K562 (cell line): ENCODE results near the gene FN3K. TPM values are rescaled to one million over a fixed set of nuclear protein-coding genes. Genes with fewer than 3 reads are reported as not detected.
A peak's percentile ranks its signal among the peaks of the same experiment; 100 is the strongest.

ENCODE experiments used
- ATAC-seq: fragments of 200-7000 bp; cut with Tn5 transposase; 3 replicates; pipeline ENCODE4 v1.9.1; 2020; ENCODE audit warnings: moderate library complexity
- BruUV-seq: library from RNA; stranded (reverse); fragments of 400-500 nt; replicated peaks from 2 replicates; lab custom pipeline; 2021; lab: Mats Ljungman, UMichigan
- CTCF ChIA-PET: fragments of 300-600 bp; formaldehyde crosslinking; extraction: SDS; loops from one replicate; lab custom pipeline; 2021; ENCODE audit warnings: low intra/inter-chr PET ratio; lab: Yijun Ruan, JAX
- POLR2A ChIA-PET: fragments of 300-600, 350-650 bp; sonication (Branson Sonifier 250); formaldehyde crosslinking; extraction: SDS; loops from one replicate; lab custom pipeline; 2021; ENCODE audit warnings: antibody characterized with exemption, inconsistent platforms; lab: Yijun Ruan, JAX
- DNase-seq, 4 experiments: peaks; one replicate each; pipeline versions ENCODE4 v3.0.0 to v3.0.0-alpha.2; 2011 to 2018; ENCODE audit warnings: low spot score in 3 of 4, mixed read lengths in 3 of 4; ENCODE audit errors: extremely low read depth in 1 of 4
- FAIRE-seq: peaks from 2 replicates; lab custom pipeline; 2011; peaks lifted over from hg19 to GRCh38; lab: Jason Lieb, UNC
- H2AFZ ChIP-seq: 2 replicates; pipeline ENCODE4 v1.6.0; 2011; ENCODE audit warnings: low read depth, low read length, control low read depth, inconsistent platforms
- H3K27ac ChIP-seq: fragments of 200-600 bp; 3 replicates; pipeline ENCODE4 v1.8.0; 2011; ENCODE audit warnings: low read depth, mild to moderate bottlenecking, control low read depth, inconsistent platforms, low read length, moderate library complexity, mixed read lengths; ENCODE audit errors: extremely low read depth
- H3K27me3 ChIP-seq, 2 experiments: fragments of 300-600 bp in 1 of 2; 2 replicates in 1 of 2; 3 replicates in 1 of 2; pipeline versions ENCODE4 v1.6.0 to v1.8.0; 2011; ENCODE audit warnings: inconsistent platforms in 2 of 2, low read length in 2 of 2, mild to moderate bottlenecking in 1 of 2, mixed read lengths in 1 of 2, moderate library complexity in 1 of 2; ENCODE audit not compliant: control insufficient read depth in 2 of 2, insufficient read depth in 2 of 2
- H3K36me3 ChIP-seq: fragments of 300-600 bp; 3 replicates; pipeline ENCODE4 v1.8.0; 2011; ENCODE audit warnings: mild to moderate bottlenecking, low read length, inconsistent platforms; ENCODE audit not compliant: control insufficient read depth, insufficient read depth
- H3K4me1 ChIP-seq, 2 experiments: fragments of 200-600 bp in 1 of 2; replicated peaks in 1 of 2; 2 replicates in 1 of 2; 3 replicates in 1 of 2; pipeline versions ENCODE4 v1.5.1 to v1.8.0; 2011; ENCODE audit warnings: inconsistent platforms in 2 of 2, low read length in 2 of 2, mild to moderate bottlenecking in 1 of 2, mixed read lengths in 1 of 2, moderate library complexity in 1 of 2; ENCODE audit not compliant: control insufficient read depth in 2 of 2, insufficient read depth in 2 of 2
- H3K4me2 ChIP-seq: 2 replicates; pipeline ENCODE4 v1.6.1; 2011; ENCODE audit warnings: low read length, control low read depth, inconsistent platforms, mixed read lengths; ENCODE audit not compliant: insufficient read depth
- H3K4me3 ChIP-seq: fragments of 200-600 bp; sonication (generic), shearing (Covaris generic); 2 replicates; pipeline ENCODE4 v1.5.1; 2016; ENCODE audit warnings: control low read depth, inconsistent platforms
- H3K79me2 ChIP-seq: fragments of 200-600 bp; 3 replicates; pipeline ENCODE4 v1.8.0; 2011; ENCODE audit warnings: low read length, inconsistent platforms; ENCODE audit not compliant: control insufficient read depth, insufficient read depth
- H3K9ac ChIP-seq, 2 experiments: 2 replicates each; pipeline versions ENCODE4 v1.6.0 to v1.6.1; 2011; ENCODE audit warnings: low read depth in 2 of 2, low read length in 2 of 2, control low read depth in 1 of 2, inconsistent platforms in 1 of 2, mild to moderate bottlenecking in 1 of 2, mixed read lengths in 1 of 2; ENCODE audit not compliant: insufficient read depth in 1 of 2
- H3K9me1 ChIP-seq: one replicate; pipeline ENCODE4 v1.6.0; 2011; ENCODE audit warnings: inconsistent platforms, mild to moderate bottlenecking, low read length, moderate library complexity; ENCODE audit not compliant: control insufficient read depth, insufficient read depth
- H3K9me3 ChIP-seq: replicated peaks from 2 replicates; pipeline ENCODE4 v1.5.1; 2011; ENCODE audit warnings: low read depth, low read length, inconsistent platforms; ENCODE audit not compliant: control insufficient read depth, insufficient read depth
- H4K20me1 ChIP-seq: replicated peaks from 2 replicates; pipeline ENCODE4 v1.6.1; 2011; ENCODE audit warnings: low read length, inconsistent platforms, mixed read lengths; ENCODE audit not compliant: control insufficient read depth, insufficient read depth
- BHLHE40 ChIP-seq: IDR thresholded peaks from 2 replicates; pipeline ENCODE4 v1.6.1; 2011; ENCODE audit warnings: low read length, improper control_type of control experiment
- CBFA2T3 ChIP-seq: fragments of 450-650 bp; IDR thresholded peaks from 2 replicates; pipeline ENCODE4 v1.6.1; 2017
- HMG20B ChIP-seq: fragments of 250-450 bp; sonication (Bioruptor Pico); IDR thresholded peaks from 2 replicates; pipeline ENCODE4 v1.5.0; 2021; ENCODE audit warnings: mild to moderate bottlenecking
- KLF16 ChIP-seq: IDR thresholded peaks from 2 replicates; pipeline ENCODE4 v1.6.1; 2016; ENCODE audit warnings: antibody characterized with exemption
- MECOM ChIP-seq: fragments of 250-450 bp; sonication (Bioruptor Pico); IDR thresholded peaks from 2 replicates; pipeline ENCODE4 v1.8.0; 2022; ENCODE audit warnings: inconsistent platforms
- NR2C1 ChIP-seq, 2 experiments: fragments of 450-650 bp; IDR thresholded peaks; 2 replicates each; pipeline ENCODE4 v1.6.1; 2017; ENCODE audit warnings: mild to moderate bottlenecking in 2 of 2, antibody characterized with exemption in 1 of 2, inconsistent platforms in 1 of 2, missing compliant biosample characterization in 1 of 2, missing genetic modification characterization in 1 of 2
- RAD51 ChIP-seq: fragments of 450-650 bp; IDR thresholded peaks from 2 replicates; pipeline ENCODE4 v1.7.1; 2016; ENCODE audit warnings: low read depth, mild to moderate bottlenecking, borderline replicate concordance
- SMAD3 ChIP-seq: fragments of 450-650 bp; formaldehyde crosslinking; conservative IDR thresholded peaks from 2 replicates; pipeline ENCODE4 v1.4.0; 2020; ENCODE audit warnings: mild to moderate bottlenecking
- TCF7L2 ChIP-seq: fragments of 150-350 bp; IDR thresholded peaks from 2 replicates; pipeline ENCODE4 v1.6.1; 2016; ENCODE audit warnings: low read depth, mild to moderate bottlenecking, low read length, moderate library complexity
- ZBTB1 ChIP-seq: sonication (generic); formaldehyde crosslinking; IDR thresholded peaks from 2 replicates; pipeline ENCODE4 v1.8.1; 2023; ENCODE audit warnings: missing genetic modification reagents, low read depth, mild to moderate bottlenecking, borderline replicate concordance
- ZBTB11 ChIP-seq, 3 experiments: fragments of 200-800 bp in 1 of 3; fragments of 250-450 bp in 1 of 3; fragments of 450-650 bp in 1 of 3; sonication (Bioruptor Pico) in 1 of 3; sonication (Bioruptor generic) in 1 of 3; formaldehyde crosslinking in 1 of 3; IDR thresholded peaks; 2 replicates each; pipeline versions ENCODE4 v1.6.1 to v1.8.0; 2016 to 2022; ENCODE audit warnings: mild to moderate bottlenecking in 2 of 3, missing genetic modification characterization in 2 of 3, missing compliant biosample characterization in 1 of 3, moderate library complexity in 1 of 3
- ZNF766 ChIP-seq: fragments of 200-800 bp; sonication (Bioruptor generic); conservative IDR thresholded peaks from 2 replicates; pipeline ENCODE4 v1.6.1; 2016; ENCODE audit warnings: missing genetic modification characterization, missing compliant biosample characterization
- WGBS: fragments of 100-300 bp; shearing (Covaris generic); methylation state at CpG from one replicate; pipeline ENCODE4 v1.1.6; 2016; ENCODE audit warnings: low coverage, mixed read lengths; ENCODE audit not compliant: insufficient coverage; ENCODE audit errors: missing lambda C conversion rate; 5-methylcytosine and 5-hydroxymethylcytosine counted together
- in situ Hi-C: fragments of 300-500 bp; cut with MboI; formaldehyde crosslinking; loops from 4 replicates; pipeline ENCODE4 v1.15.0; 2018; ENCODE audit warnings: inconsistent platforms, mixed read lengths
- intact Hi-C: fragments of 100-400 bp; cut with micrococcal nuclease; formaldehyde crosslinking; loops from 2 replicates; pipeline ENCODE4 v1.14.2; 2022
- polyA plus RNA-seq, 8 experiments: library from polyadenylated mRNA; depleted of rRNA in 4 of 8; stranded (reverse) in 5 of 8; unstranded in 3 of 8; fragments of >200 nt; fragmentation: Nextera tagmentation in 2 of 8; fragmentation: Illumina TruSeq in 1 of 8; extraction: Ambion mirVana in 2 of 8; extraction: Trizol in 1 of 8; gene quantifications; 2 replicates each; pipeline versions ENCODE4 v1.2.1 to v1.2.3, GENCODE V29; 2011 to 2014; ENCODE audit warnings: inconsistent platforms in 1 of 8, missing spikeins in 1 of 8
- total RNA-seq, 7 experiments: library from RNA; depleted of rRNA in 6 of 7; stranded (reverse); fragments of >200 nt in 6 of 7; fragmentation: Illumina TruSeq in 2 of 7; extraction: Trizol in 2 of 7; gene quantifications; 2 replicates each; pipeline versions ENCODE4 v1.2.1 to v1.2.3, GENCODE V29; 2011 to 2021; ENCODE audit warnings: low replicate concordance in 1 of 7
- TF ChIP-seq, protein P1 (sequence below): sonication (generic); formaldehyde crosslinking; IDR thresholded peaks from 2 replicates; pipeline ENCODE4 v1.8.1; 2023; ENCODE audit warnings: mild to moderate bottlenecking, missing genetic modification reagents

Gene FN3K
- total and polyA plus RNA-seq, 9 of the 15 experiments (the other 6 are each of a cell fraction or from before 2014, with no cell fraction given) = 0.08 to 22.7 (median 3.8) TPM

DNA sequence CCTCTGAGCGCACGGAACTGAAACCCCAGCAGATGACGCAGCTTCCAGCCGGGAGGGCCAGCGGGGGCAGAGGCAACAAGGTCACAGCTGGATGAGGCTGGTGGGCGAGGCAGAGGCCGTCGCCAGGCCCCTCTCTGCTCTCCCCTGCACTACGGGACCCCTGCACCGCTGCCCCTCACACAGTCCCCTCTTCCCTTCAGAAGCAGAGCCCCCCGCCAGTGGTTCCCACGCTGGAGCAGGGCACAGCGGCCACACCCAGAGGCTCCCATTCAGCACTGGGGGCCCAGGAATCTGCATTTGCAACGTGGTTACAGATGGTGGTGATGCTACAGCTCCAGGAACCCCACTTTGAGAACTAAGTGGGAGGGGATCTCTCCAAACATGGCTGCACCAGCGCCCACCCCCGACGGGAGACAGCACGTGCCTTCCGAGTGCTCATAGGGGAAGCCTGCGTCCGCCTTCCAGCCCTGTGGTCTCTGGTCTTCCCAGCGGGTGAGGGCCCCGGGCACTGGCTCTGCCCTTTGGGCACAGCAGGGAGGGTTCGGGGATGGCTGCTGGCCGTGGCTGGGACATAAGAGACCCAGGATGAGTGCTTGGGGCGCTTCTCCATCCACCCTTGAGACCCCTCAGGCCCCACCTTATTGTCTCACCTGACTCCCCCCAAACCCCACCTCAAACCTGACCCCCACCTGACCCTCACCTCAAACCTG, 32.2 kb upstream of the FN3K start (continued):
- TF ChIP-seq CBFA2T3 = peak; percentile 25; the same call in 1 of the 2 replicates

DNA sequence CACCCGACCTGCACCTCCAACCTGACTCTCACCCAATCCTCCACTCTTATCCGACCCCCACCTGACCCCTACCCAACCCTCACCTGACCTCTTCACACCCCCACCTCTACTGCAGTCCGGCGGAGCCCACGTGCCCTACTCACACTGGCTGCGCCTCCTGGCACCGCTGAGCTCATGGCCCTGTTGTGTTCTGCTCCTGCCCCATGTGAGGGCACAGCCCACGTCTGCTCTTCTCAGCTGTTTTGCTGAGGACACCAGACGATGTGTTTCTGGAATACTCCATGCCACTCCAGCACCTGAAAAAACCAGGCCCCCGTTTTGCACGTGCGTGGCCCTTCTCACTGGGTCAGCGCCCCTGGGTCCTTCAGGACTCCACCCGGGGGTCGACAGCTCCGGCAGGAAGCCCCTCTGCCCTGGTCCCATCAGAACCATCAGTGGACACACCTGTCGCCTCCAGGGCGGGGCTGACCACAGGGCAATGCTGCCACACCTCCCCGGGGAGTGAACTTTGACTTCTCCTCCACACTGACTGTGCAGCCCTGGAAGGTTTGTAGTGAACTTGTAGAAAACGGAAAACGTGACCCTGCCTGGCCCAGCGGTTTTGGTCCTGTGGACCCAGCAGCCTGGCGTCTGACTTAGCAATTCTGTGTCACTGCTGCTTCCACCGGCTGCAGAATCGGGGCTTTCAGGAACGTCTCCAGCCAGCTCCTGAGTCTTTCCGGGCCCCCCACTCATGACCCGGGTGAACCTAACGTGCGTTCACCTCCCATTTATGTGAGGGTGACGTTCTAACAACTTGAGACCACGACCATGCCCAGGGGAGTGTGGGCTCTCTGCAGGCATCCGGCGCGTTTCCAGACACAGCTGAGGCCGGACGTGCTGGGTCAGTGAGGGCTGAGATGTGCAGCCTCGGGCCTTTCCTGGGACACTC, 31.2 kb upstream of the FN3K start:
- Histone ChIP-seq H3K27me3 (peaks cover 0 to 16% of the 10 kb centered on the region in 2 experiments; a peak in 2 of 5 replicates), H3K27ac (no peak overlapping the region), H4K20me1 (0 out of 2 replicates have a peak, but pooled peaks cover 2% of the 10 kb centered on the region), H3K4me1 (peaks cover 0 to 39% of the 10 kb centered on the region in 2 experiments; a peak in 3 of 5 replicates), H3K4me2 (no peak overlapping the region), H3K9me1 (peaks cover 3% of the 10 kb centered on the region), H2AFZ (0 out of 2 replicates have a peak overlapping the region, but pooled peaks have one; percentile 16), H3K36me3 (no peaks in the 10 kb centered on the region), H3K4me3 (no peak overlapping the region), H3K9ac (peak overlapping the region in 1 of 2 experiments; percentile 40; a peak in 1 of 4 replicates), H3K79me2 (no peaks in the 10 kb centered on the region), H3K9me3 (no peaks in the 10 kb centered on the region)
- BruUV-seq = no TSS peak
- CTCF ChIA-PET = no interaction called here
- ATAC-seq (peak; percentile 48; the same call in 2 of the 3 replicates), FAIRE-seq (peak; percentile 66), DNase-seq (peak in 2 of 4 experiments; percentile 20 to 27)
- POLR2A ChIA-PET = no interaction called here
- WGBS = 21% methylated on average over 36 of the region's 38 CpGs
- intact Hi-C loops (no loop called here), in situ Hi-C loops (no loop called here)
- TF ChIP-seq RAD51 (no peak), ZBTB11 (CRISPR knock-in tag; IDR thresholded peaks at IDR 0.05) (no peak), SMAD3 (CRISPR knock-in tag) (no peak), ZBTB1 (no peak), ZNF766 (CRISPR knock-in tag) (no peak), MECOM (CRISPR knock-in tag) (no peak), NR2C1 (IDR thresholded peaks at IDR 0.05) (no peak), NR2C1 (tag; IDR thresholded peaks at IDR 0.05) (0 out of 2 replicates have a peak, but pooled peaks have one; percentile 20), KLF16 (no peak), HMG20B (CRISPR knock-in tag) (no peak), BHLHE40 (peak; percentile 67; the same call in 1 of the 2 replicates), TCF7L2 (no peak)
- TF ChIP-seq, protein P1, sequence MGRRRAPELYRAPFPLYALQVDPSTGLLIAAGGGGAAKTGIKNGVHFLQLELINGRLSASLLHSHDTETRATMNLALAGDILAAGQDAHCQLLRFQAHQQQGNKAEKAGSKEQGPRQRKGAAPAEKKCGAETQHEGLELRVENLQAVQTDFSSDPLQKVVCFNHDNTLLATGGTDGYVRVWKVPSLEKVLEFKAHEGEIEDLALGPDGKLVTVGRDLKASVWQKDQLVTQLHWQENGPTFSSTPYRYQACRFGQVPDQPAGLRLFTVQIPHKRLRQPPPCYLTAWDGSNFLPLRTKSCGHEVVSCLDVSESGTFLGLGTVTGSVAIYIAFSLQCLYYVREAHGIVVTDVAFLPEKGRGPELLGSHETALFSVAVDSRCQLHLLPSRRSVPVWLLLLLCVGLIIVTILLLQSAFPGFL (CRISPR knock-in tag) = no peak
